Muscle of arm (tissue), 12 donors: ENCODE data around the gene ISM2. TPM values are rescaled to one million over a fixed set of nuclear protein-coding genes. Genes with fewer than 3 reads are reported as not detected.

ENCODE experiments used
- DNase-seq: peaks from one replicate; pipeline ENCODE4 v3.0.0-alpha.2; 2013
- polyA plus RNA-seq, 12 donors: library from polyadenylated mRNA; unstranded; fragments of 120-200 nt; gene quantifications; one replicate each; pipeline ENCODE4 v1.2.1, GENCODE V29; 2013; ENCODE audit not compliant: insufficient read length in 12 of 12

Gene ISM2
- polyA plus RNA-seq, 12 donors: 0.08 to 1.1 (median 0.23) TPM; not detected in 6

DNA sequence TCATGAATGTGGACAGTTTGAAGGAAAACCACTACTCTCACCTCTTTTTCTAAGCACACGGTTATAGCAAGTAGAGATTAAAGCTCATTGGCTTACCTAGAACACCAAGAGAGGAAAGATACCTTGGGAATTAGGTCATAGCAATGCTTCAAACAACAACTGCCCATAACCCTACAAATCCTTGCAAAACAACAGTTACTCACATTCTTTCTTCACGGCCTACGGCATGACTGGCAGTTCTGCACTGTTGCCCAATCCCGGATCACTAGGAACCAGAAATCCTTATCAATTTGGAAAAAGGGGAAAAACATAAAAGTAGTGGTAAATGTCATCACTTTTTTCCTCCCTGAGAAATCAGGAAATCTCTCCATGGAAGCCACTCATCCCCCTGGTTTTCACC, 9.6 kb upstream of the ISM2 start:
- DNase-seq: no peak

DNA sequence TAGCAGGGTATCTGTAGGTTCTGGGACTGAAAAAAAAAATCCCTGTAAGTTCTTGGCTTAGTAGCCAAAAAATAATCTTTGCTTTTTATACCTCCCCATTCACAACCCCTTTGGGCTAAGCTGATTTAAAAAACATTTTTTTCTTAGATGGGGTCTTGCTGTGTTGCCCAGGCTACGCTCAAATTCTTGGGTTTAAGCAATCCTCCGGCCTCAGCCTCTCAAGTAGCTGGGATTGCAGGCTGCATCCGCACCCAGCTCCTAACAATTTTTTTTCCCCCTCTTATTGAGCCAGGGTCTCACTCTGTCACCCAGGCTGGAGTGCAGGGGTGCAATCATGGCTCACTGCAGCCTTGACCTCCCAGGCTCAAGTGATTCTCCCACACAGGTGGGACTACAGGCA, 9.1 kb upstream of the ISM2 start:
- no peak for DNase-seq

DNA sequence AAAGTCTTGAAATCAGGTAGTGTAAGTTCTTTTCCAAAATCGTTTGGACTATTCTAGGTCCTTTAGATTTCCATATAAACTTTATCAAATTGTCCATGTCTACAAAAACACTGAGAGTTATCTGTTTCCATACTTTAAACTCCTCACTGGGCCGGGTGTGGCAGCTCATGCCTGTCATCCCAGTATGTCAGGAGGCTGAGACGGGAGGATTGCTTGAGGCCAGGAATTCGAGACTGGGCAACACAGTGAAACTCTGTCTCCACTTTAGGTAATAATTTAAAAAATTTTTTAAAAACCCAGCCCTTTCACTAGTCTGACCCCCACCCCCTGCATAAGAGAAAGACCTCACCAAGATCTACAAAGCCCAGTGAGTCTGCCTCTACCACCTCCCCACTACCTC, 6.4 kb upstream of the ISM2 start:
- no peak for DNase-seq

DNA sequence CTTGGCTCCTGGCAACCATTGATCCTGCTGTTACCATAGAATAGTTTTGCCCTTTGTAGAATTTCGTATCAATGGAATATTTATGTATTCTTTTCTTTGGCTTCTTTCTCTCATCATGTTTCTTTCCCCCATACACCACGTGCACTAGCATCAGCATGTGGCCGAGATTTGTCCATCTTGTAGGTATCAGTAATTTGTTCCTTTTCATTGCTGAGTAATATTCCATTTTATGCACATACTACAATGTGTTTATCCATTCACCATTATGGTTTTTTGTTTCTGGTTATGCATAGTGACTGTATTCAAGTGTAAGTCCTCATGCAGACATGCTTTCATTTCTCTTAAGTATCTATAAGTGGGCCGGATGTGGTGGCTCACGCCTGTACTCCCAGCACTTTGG, 4.5 kb upstream of the ISM2 start:
- no peak for DNase-seq

DNA sequence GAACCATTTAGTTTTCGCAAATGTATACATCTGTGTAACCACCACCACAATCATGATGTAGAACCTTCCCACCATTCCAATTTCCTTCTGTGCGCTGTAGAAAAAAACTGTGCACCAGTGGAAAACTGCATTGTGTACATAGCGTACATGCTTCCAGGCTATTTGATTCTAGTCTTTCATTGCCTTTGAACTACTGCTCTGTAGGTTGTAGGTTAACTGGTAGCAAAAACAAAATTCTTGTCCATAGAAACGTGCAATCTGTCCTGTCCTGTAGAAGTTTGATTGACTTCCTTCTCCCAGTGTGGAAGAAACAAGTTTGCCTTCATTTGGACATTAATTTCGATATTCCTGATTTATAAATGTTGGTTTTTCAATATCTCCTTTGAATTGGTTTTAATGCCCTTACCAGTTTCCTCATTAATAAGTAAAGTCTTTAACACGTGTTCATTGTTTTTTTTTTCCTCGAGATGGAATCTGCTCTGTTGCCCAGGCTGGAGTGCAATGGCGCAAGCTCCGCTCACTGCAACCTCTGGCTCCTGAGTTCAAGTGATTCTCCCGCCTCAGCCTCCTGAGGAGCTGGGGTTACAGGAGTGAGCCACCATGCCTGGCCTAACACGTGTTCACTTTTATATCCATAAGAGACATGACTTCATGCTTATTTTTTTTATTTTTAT, 3.6 kb upstream of the ISM2 start:
- DNase-seq: no peak

DNA sequence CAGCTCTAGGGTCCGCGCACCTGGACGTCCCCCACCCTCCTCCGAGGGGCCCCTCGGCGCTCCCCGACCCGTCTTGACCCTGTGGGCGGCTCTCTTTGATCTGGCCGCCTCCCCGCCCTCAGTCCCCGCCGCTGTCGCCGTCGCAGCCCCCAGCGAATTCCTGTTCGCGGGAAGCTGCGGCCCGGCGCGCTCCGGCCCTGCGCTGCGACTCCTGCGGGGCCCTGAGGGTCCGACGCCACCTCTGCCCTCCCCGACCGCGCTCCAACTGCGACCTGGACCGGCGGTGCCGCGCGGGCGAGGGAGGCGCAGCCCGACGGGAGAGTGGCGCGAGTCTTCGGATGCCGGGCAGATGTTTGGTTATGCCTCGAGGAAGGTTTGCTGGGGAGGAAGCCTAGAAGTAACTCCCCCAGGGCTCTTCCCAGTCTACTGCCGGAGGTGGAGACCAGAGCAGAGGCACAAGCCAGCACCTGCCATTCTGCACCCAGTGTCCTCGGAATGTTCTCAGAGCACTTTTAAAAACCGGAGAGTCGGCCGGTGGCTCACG, 440 bp upstream of the ISM2 start:
- no peak for DNase-seq

DNA sequence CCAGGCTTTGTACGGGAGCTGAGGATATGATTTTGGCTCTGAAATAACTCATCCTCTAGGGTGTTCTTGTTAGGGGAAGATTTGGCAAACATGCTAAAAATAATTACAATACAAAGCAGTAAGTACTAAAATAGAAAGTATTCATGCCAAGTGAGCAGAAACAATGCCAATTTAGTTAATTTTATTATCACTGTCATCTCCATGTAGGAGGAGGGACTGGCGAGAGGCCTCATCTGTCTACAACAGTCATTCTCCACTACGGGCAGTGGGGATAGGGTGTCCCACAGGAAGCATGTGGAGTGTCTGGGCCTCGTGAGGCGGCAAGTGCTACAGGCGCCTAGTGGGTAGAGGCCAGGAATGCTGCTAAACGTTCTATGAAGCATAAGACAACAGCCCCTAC, 3.3 kb downstream of the ISM2 start:
- DNase-seq: no peak

DNA sequence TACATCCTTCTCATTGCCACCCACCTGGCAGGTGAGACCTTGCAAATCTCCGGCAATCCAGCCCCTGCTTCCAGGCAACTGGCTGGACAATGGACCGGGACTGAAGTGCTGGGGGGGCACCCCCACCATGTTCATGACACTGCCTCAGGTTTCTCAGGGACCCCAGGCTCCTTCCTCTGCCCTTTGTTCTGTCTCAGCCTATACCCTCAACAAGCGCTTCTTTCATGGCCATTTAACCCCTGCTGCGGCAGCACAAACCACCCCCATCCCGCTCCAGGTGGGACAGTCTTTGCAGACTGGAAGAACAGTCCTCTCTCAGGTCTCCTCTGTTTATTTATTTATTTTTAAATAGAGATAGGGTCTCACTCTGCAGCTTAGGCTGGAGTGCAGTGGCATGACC, 7.6 kb downstream of the ISM2 start:
- no peak for DNase-seq

DNA sequence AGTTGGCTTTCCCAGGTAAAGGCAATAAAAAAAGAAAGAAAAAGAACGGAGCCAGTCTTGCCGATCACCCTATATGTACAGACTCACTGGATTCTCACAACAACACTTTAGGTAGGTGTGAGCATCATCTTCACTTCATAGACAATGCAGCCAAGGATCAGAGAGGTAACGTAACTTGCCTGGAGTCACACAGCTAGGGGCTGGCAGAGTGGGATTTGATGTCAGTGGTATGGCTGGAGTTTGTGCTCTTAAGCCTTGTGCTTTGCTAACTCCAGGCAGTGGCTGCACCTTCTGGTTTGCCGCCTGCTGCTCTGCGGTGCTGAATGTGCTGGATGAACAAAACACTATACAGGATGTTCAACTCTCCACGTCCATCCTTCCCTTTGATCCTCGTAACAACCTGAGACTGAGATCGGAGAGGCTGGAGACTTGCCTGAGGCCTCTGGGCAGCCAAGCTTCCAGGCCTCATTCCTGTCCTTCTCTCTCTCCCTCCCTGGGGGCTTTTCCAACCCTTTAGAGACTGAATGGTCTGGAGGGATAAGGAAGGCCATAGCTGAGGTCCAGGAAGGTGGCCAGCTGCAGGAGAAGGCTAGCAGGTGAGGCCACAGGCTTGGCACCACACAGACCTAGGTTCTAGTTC, 8.1 kb downstream of the ISM2 start:
- no peak for DNase-seq

DNA sequence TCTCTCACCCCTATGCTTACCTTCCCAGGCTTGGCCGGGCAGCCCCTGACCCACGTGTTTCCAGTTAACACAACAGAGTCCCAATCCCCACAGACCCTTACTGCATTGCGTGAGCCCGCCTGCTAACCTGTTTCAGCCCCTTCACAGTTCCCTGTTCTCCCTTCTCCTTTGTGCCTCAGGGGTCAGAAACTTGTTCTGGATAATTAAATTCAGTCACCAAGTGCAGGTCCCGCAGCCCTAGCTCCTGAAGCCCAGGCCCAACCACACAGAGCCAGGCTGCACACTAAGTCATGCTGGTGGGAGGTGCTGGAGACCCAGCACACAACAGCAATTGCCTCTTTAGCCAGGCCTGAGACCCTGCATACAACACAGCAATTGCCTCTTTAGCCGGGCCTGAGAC, 9.6 kb downstream of the ISM2 start:
- no peak for DNase-seq

DNA sequence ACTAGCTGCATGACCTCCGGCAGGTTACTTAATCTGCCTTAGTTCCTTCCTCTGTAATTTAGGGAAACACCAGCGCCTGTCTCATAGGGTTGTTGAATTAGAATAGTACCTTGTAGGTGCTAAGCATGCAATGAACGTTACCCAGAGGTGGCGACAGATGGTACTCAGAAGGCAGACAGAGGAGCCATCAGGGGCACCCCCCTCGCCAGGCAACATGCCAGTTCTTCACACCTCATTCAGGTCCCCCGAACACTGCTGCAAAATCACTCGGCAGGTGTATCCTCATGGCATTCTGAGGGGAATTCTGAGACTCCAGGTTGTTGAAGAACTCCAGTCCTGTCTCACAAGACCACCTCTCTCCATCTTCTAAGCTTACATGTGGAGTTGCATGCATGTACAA, 10.1 kb downstream of the ISM2 start:
- DNase-seq: no peak

DNA sequence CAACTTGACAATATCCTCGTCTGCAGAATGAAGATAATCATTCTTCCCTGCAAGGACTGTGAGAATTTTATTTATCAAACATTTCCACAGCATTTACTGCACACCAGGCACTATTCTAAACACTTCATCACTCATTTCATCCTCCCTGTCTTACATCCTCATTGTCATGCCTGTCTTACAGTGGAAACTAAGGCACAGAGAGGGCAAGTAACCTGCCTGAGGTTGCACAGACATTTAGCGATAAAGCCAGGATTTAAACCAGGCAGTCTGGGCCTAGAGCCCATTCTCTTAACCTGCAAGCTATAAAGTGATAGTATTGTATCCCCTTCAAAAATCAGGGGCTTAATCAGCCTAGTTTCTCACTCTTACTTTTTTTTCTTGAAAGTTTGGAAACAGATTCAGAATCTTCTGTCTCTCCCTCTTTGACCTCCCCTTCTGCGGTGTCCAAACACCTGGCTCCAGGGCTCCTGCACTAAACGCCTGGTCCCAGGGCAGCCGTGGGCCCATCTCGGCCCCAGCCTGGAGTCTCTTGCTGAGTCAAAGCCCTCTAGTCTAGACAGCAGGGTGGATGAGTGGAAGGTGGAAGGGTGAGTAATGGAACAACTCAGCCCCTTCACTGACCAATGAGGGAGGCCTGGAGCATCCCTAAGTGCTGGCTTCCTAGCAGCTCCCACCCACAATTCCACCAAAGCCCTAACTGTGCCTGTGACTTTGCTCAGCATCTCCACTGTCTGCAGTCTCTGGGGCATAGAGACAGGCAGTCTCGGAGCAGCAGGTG, 12.5 kb downstream of the ISM2 start:
- no peak for DNase-seq

DNA sequence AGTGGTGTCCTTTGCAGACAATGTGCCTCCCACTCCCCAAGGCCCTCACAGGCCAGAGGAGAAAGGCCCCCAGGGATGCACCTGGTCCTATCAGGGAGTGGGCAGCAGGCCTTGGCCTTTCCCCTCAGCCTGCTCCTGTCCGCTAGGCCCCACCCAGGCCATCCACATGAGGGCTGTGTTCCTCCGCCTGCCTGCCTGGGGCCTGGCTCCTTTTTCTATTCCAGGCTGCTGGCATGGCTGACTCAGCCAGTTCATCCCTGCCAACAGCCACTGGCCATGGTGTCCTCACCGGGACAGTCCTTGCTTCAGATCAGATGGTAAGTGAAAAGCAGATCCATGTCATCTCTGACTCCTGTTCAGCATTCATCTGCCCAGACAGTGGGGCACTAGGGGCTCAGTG, 13.4 kb downstream of the ISM2 start:
- DNase-seq: no peak

DNA sequence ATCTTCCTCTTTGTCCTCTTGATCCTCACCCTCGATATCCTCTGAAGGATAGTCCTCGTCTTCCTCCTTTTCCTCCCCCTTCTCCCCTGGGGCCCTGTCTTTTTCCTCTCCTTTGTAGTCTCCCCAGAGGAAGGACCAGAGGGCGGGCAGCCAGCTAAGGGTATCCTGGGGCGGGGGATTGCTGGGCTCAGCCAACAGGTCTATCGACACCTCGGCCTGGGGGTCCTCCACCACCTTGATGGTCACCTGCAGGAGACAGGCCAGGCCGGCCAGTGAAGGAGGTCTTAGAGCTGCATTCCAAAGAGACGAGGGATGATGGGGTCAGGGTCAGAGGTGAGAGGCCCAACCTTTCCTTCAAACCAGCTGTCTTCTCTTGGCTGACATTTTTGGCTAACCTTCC, 16.2 kb downstream of the ISM2 start:
- no peak for DNase-seq

DNA sequence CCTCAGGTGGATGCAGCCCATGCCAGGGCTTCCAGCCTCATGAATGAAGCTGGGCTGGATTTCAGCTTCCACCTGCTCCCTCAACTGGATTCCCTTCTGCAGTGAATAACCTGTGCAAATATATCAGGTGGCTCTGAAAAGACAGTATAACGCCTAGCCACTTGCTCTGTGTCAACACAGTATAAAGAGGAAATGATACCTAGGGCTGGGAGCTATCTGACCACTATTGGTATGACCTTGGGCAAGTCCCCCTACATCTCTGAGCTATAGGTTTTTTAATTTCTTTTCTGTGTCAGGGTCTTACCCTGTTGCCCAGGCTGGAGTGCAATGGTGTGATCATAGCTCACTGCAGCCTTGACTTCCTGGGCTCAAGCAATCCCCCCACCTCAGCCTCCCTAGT, 19.8 kb downstream of the ISM2 start:
- no peak for DNase-seq

DNA sequence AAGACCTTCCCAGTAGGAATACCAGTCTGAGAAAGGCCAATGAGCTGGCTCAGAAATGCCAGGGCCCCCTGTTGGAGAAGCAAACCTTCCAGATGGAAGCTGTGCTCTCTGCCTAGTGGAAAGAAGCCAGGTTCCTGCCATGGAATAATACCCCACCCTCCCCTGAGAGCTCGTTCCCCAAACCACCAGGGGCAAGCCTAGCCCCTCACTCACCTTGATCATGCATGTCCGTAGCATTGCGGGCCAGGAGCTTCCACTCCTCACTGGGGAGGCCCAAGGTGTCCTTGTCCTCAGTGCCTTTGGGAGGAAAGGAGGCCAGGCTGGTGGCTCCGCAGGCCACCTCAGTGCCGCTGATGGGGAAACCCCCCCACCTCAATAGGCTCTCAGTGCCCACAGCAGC, 20.6 kb downstream of the ISM2 start:
- DNase-seq: no peak

DNA sequence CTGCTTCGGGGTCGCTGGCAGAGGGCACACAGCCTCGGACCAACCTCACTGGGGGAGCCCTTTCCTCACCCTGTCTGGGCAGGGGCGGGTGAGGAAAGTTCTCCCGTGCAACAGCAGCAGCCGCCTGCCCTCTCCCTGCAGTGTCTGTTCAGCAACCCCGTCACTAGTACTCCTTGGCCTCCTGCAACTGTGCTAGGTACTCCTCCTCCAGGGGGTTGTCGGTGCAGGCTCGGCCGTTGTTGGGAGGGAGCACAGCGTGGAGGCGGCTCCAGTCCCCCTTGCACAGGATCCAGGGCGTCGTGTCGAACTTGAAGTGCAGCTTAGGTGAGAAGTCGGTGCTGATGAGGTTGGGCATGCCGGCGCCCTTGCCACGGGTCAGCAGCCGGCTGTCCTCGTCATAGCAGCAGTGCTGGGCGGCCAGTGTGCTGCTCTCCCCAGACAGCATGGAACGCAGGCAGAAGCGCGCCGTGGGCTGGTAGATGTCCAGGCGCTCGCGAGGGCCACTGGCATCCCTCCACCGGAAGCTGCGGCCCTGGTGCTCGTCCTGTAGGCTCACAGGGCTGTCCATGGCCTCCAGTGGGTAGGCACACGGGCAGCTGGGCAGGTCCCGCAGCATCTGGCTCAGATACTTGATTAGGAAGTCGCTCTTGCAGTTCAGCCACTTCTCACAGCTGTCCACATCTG, 23.0 kb downstream of the ISM2 start:
- DNase-seq: no peak

DNA sequence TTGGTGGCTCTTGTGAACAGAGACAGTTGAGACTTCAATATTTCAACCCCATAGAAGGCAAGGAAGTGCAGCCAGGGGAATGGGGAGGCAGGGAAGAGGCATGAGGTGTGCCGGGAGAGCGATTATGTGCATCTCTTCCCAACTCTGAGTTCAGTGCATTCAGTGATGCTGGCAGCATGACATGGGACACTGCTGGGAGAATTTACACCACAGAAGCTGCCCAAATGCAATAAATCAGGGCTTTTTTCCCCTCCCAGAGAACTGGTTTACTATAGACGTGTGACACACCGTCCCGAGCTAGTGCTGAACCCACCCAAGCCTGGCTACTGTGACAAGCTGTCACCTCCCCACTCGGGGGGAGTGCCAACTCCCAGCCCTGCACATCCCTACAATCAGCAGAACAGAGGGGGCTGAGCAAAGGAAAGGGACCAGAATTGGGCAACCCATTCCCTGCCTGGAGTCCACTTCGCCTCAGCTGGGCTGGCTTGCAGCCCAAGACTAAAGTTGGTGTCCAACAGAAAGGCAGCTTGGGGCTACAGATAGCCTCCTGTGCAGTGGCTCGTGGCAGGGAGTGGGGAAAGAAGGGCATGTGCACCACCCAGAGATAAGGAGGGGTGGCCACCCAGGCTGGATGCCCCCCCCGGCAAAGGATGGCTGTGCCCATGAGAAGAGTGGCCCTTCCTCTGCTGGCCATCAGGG, 24.0 kb downstream of the ISM2 start:
- no peak for DNase-seq

DNA sequence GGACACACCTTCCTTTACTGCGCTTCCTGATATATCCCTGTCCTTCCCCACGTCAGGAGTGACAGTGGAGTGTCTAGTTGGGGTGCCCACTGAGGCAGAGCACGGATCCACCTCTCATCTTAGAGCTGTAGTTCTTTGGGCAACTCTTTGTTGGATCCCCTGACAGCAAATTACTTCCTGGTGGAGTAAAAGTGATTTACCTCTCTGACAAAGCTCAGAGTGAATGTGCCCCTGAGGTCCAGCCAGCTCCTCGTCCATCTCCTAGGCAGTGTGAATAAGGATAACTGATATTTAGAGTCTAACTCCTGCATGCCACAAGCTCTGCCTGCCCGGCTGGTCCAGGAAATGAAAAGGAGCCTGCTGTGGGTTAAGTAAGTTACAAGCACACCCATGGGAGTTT, 24.7 kb downstream of the ISM2 start:
- no peak for DNase-seq

DNA sequence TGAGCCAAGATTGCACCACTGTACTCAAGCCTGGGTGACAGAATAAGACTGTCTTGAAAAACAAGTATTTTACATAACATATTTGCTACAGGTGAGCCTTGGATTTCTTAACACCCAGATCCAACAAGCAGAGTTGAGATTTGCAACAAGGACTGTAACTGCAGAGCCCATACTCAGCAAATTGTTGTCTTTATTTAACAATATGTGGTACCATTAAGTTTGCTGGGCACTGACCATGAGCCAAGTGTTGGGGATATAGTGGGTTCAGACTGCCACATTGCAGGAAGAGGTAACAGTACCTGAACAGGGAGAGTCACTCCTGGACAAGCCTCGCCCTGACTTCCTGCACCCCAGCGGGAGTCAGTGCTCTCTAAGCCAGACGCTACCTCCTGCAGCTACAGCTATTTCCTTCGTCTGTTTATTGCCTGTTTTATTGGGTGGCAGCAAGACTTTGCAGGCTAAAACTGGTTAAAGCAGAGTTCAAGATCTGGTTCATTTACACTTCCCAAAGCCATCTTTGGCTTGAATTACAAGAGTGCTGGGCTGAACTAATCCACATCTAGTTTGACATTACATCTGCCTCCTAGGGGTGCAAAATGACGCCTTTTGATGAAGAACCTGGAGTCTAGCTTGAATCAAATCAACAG, 28.3 kb downstream of the ISM2 start:
- no peak for DNase-seq

DNA sequence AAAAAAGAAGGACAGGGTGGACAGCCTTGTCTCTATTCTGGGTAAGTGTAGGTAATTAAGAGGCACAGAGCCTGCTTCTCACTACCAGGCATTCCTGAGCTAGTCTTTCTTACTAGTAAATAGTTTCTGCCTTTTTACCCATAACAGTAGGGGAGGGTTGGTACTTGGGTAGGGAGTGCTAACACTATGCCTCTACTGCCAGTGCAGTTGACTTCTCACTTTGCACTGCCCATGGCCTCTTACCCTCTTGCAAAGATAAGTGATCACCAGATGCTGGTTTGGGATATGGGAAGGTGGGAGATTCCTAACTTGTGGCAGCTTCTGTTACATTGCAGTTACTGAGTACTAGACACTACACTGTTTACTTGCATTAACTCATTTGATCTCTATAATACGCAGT, 29.1 kb downstream of the ISM2 start:
- no peak for DNase-seq
